ENCODE measurements around the gene SEMA3E. TPM values are rescaled to one million over a fixed set of nuclear protein-coding genes. Genes with fewer than 3 reads are reported as not detected.

SEMA3E gene
- total RNA-seq, 1 donor from 2014 or later, result 1.2 TPM

- DNase-seq (ENCODE audit: extremely low read depth, low read depth, low spot score), result no peak
Observed at GRCh38 chr7:83366629-83367028, 282.3 kb downstream of the SEMA3E start.

GRCh38 chr7:83365746-83366145, 283.2 kb downstream of the SEMA3E start:
- no peak for DNase-seq (ENCODE audit: extremely low read depth, low read depth, low spot score)

- no peak for DNase-seq (ENCODE audit: extremely low read depth, low read depth, low spot score)
Observed at GRCh38 chr7:83362871-83363550, 285.9 kb downstream of the SEMA3E start.

GRCh38 chr7:83359108-83359507, 289.8 kb downstream of the SEMA3E start:
- DNase-seq (ENCODE audit: extremely low read depth, low read depth, low spot score), result no peak

- no peak for DNase-seq (ENCODE audit: extremely low read depth, low read depth, low spot score)
Observed at GRCh38 chr7:83355143-83355542, 293.8 kb downstream of the SEMA3E start.

GRCh38 chr7:83347945-83348444, 300.9 kb downstream of the SEMA3E start:
- peak; percentile 42 for DNase-seq (ENCODE audit: extremely low read depth, low read depth, low spot score)

GRCh38 chr7:83339907-83340306, 309.0 kb downstream of the SEMA3E start:
- DNase-seq (ENCODE audit: extremely low read depth, low read depth, low spot score), result no peak

GRCh38 chr7:83338277-83338950, 310.5 kb downstream of the SEMA3E start:
- no peak for DNase-seq (ENCODE audit: extremely low read depth, low read depth, low spot score)

GRCh38 chr7:83337050-83337449, 311.9 kb downstream of the SEMA3E start:
- no peak for DNase-seq (ENCODE audit: extremely low read depth, low read depth, low spot score)

- no peak for DNase-seq (ENCODE audit: extremely low read depth, low read depth, low spot score)
Observed at GRCh38 chr7:83326223-83326622, 322.7 kb downstream of the SEMA3E start.

GRCh38 chr7:83325083-83325482, 323.9 kb downstream of the SEMA3E start:
- no peak for DNase-seq (ENCODE audit: extremely low read depth, low read depth, low spot score)

- no peak for DNase-seq (ENCODE audit: extremely low read depth, low read depth, low spot score)
Observed at GRCh38 chr7:83324596-83324995, 324.3 kb downstream of the SEMA3E start.

- DNase-seq (ENCODE audit: extremely low read depth, low read depth, low spot score), result no peak
Observed at GRCh38 chr7:83321011-83321410, 327.9 kb downstream of the SEMA3E start.

GRCh38 chr7:83313931-83314330, 335.0 kb downstream of the SEMA3E start:
- DNase-seq (ENCODE audit: extremely low read depth, low read depth, low spot score), result no peak
